Airway epithelial cell (primary cell): Measurements from ENCODE around the gene THEM4. TPM values are rescaled to one million over a fixed set of nuclear protein-coding genes. Genes with fewer than 3 reads are reported as not detected.

Source experiments
- total RNA-seq: library from RNA; depleted of rRNA; stranded (reverse); fragments of >200 nt; gene quantifications from 2 replicates; pipeline ENCODE4 v1.2.3, GENCODE V29; 2015

Gene THEM4
- total RNA-seq = 9.1 and 14.0 TPM in 2 replicates

GRCh38 chr1:151909167-151910149 is at the start of gene THEM4:
THEM4 (minus strand) TSS chr1:151909511; CDS start chr1:151909458, 53 bp downstream.

DNA sequence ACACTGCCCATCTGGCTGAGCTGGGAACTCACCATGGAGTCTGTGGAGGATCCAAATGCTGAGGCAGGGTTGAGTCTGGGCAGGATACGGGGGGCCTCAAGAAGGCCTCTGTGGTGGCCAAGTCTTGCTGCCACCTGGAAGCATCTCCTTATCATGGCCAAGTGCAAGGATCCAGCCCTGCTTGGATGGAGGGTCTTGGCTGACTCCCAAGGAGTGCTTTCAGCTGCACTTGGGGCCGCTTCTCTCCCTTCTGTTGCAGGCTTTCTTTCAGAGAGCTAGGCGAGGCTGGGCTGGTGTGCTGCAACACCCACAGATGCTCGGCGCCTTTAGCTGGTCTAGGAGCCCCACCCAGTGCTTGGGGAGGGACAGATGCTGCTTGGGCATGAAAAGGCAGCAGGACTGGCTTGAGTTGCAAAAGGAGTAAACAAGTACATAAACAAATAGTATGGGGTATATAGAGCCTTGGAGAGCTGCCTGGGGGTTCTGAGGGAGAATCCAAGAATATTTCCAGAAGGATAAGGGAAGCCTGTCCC is 55.8 kb downstream of the THEM4 start, which contains the start of gene THEM5:
Gene THEM5 (minus strand): TSS at position 302 of the 533 bp plus-strand sequence. CDS start 147 bp downstream, at position 155.

DNA sequence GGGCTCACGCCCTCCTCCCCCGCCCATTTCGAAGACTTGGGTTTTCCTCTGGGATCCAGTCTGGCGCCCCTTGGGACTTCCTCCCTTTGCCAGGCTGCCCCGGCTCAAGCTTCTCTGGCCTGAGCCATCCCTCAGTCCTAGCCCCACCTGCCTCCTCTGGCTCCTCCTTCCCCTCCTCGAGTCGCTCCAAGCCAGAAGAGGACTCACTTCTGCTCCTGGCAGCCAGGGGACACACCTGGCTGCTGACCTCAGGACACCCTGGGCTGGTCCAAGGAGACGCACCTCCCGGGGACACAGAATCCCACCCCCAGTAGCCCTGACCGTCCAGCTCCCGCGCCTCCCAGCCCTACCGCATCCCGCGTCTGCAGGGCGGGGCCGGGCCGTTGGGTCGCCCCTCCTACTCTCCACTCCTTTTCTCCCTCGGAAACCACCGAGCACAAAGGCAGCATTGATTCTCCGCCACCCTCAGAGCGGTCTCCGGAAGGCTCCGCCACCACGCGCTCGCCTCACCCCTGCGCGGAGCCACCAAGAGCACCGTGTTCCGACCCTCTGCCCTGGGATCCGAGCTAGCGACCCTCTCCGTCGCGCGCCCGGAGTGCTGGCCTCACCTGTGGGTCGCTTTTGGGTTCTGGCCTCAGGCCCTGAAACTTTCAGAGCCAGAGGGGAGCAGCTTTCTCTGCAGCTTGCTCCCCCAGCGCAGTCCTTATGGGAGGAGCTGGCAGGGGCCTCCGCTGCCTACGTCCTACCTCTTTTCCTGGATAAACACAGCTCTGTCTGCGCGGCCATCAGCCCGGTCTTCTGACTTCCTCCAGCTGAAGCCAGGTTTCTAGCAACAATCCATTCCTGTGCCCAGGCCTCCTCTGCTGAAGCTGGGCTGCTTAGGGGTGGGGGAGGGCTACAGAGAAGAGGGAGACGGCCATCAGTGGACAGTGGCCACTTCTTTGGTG is 69.6 kb downstream of the THEM4 start, which contains the start of gene C2CD4D:
Gene C2CD4D (minus strand): TSS at position 364 of the 947 bp plus-strand sequence. CDS start 831 bp downstream, outside the sequence.

GRCh38 chr1:151831605-151832004 is 77.7 kb downstream of the THEM4 start, which contains the start of gene RORC:
RORC (minus strand) TSS chr1:151831802; CDS start chr1:151831764, 38 bp downstream.

Other genes with a start within 250 kb of the THEM4 start
- gene CELF3, start 192.7 kb downstream of the THEM4 start, total RNA-seq = not detected in 2 replicates
- not detected in 2 replicates for gene RIIAD1, start 188.0 kb downstream of the THEM4 start, total RNA-seq
- gene MRPL9, start 146.0 kb downstream of the THEM4 start, total RNA-seq = 81.1 and 91.5 TPM in 2 replicates
- 7.2 and 8.7 TPM in 2 replicates for gene TDRKH, start 119.0 kb downstream of the THEM4 start, total RNA-seq
- not detected in 2 replicates for gene LINGO4, start 104.1 kb downstream of the THEM4 start, total RNA-seq
- gene RORC, start 77.7 kb downstream of the THEM4 start, total RNA-seq = 0.05 and 0.35 TPM in 2 replicates
- 0.14 TPM in 1 of 2 replicates, not detected in the other for gene C2CD4D, start 69.7 kb downstream of the THEM4 start, total RNA-seq
- 0.99 and 2.3 TPM in 2 replicates for gene THEM5, start 55.8 kb downstream of the THEM4 start, total RNA-seq
- gene S100A10, start 84.3 kb upstream of the THEM4 start, total RNA-seq = 554 and 603 TPM in 2 replicates
- gene S100A11, start 127.5 kb upstream of the THEM4 start, total RNA-seq = 947 and 1,683 TPM in 2 replicates
- gene TCHHL1, start 179.6 kb upstream of the THEM4 start, total RNA-seq = not detected in 2 replicates
- gene TCHH, start 205.9 kb upstream of the THEM4 start, total RNA-seq = under 0.01 TPM in 1 of 2 replicates, not detected in the other
- gene RPTN, start 249.7 kb upstream of the THEM4 start, total RNA-seq = 2.0 and 3.0 TPM in 2 replicates